GM15510 (cell line): ENCODE results near the gene BCAM.

ENCODE experiments used
- POLR2A ChIP-seq: IDR thresholded peaks from 3 replicates; pipeline ENCODE4 v1.6.1; 2011; ENCODE audit warnings: borderline replicate concordance; ENCODE audit not compliant: insufficient read length; ENCODE audit errors: extremely low read depth

Gene BCAM

GRCh38 chr19:44782729-44783128 is 26.2 kb upstream of the BCAM start:
- no peak for TF ChIP-seq POLR2A

GRCh38 chr19:44783545-44783944 is 25.4 kb upstream of the BCAM start:
- no peak for TF ChIP-seq POLR2A

GRCh38 chr19:44785271-44785670 is 23.6 kb upstream of the BCAM start:
- no peak for TF ChIP-seq POLR2A

DNA sequence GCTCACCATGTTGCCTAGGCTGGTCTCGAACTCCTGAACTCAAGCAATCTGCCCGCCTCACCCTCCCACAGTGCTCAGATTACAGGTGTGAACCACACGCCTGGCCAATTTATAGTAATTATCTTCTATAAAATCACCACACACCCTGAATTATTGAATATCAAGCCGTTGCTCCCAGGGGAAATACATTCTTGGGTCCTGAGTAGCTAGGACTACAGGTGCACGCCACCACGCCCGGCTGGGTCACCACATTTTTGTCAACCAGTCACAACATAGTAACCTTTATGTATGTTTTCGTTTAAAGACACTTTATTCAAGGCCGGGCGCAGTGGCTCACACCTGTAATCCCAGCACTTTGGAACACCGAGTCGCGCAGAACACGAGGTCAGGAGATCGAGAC is 22.9 kb upstream of the BCAM start:
- TF ChIP-seq POLR2A: no peak

DNA sequence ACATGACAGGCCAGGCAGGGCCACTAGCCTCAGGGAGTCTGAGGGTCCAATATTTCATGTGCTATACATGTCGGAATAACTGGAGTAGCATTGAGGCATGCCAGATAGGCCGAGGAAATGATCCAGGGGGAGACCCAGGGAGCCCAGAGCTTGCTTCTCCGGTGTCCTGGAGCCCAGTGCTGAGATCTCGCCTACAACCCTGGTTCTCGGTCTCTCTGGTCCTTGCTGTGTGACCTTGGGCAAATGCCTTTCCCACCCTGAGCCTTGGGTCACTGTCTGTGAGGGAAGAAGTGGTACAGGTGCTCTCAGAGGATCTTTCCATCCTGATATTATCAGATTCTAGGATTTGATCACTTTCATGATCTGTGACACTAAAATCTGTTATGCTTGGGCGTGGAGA is 19.9 kb upstream of the BCAM start:
- TF ChIP-seq POLR2A: no peak

DNA sequence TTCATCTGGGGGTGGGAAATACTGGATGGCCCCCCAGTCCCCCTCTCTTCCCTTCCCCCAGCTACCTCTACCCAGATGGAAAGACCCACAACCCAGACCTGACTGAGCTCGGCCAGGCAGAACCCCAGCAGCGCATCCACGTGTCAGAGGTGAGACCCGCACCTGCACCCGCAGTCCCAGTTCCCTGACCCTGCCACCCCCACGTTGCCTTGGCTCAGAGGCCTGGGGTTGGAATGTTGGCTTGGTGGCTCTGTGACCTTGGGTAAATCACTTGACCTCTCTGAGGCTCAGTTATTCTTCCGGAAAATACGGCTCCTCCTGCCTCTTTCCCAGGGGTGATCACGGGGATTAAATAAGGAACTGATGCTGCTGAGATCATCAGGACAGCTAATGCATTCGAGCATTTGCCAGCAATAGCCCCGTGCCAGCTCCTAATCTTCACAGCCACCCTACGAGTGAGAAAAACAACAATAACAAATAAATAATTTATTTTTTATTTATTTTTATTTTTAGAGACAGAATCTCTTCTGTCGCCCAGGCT is 18.9 kb upstream of the BCAM start:
- TF ChIP-seq POLR2A: no peak

DNA sequence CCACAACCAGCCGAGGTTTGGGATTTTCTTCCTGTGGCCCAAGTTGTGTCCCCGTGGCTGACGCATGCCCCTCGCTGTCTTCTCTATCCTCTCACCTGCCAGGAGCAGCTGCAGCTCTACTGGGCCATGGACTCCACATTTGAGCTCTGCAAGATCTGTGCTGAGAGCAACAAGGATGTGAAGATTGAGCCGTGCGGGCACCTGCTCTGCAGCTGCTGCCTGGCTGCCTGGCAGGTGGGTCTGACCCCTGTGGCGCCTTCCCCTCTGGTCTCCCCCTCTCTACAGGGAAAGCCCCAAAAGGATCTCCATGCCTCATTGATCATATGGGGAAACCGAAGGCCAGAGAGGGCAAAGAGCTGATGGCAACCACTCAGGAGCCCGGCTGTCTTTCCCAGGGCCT is 16.6 kb upstream of the BCAM start:
- no peak for TF ChIP-seq POLR2A

DNA sequence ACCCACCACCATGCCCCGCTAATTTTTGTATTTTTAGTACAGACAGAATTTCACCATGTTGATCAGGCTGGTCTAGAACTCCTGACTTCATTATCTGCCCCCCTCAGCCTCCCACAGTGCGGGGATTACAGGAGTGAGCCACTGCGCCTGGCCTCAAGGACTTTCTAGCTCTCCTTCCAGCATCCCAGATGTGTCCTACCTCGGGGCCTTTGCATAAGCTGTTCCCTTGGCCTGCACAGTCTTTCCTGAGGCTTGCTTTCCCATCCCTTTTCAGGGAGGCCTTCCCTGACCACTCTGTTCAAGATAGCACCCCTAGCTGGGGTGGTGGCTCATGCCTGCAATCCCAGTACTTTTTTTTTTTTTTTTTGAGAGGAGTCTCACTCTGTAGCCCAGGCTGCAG is 14.3 kb upstream of the BCAM start:
- TF ChIP-seq POLR2A: no peak

DNA sequence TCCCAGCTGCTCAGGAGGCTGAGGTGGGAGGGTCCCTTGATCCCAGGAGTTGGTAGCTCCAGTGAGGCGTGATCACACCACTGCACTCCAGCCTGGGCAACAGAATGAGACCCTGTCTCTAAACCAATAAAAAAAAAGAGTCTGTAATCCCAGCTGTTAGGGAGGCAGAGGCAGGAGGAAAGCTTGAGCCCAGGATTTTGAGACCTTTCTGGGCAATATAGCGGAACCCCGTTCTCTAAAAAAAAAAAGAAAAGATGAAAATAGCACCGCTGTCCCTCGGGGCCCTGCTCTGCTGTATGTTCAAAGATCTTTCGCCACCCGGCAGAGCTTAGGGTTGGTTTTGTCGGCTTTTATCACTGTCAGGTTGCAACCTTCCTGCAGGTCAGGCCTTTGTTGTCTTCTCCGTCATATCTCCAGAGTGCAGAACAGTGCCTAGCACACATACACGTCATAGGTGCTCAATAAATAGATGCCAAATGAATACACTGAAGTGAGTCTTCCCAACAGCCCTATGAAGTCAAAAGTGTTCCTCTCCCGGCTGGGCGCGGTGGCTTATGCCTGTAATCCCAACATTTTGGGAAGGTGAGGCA is 13.4 kb upstream of the BCAM start:
- TF ChIP-seq POLR2A: no peak

DNA sequence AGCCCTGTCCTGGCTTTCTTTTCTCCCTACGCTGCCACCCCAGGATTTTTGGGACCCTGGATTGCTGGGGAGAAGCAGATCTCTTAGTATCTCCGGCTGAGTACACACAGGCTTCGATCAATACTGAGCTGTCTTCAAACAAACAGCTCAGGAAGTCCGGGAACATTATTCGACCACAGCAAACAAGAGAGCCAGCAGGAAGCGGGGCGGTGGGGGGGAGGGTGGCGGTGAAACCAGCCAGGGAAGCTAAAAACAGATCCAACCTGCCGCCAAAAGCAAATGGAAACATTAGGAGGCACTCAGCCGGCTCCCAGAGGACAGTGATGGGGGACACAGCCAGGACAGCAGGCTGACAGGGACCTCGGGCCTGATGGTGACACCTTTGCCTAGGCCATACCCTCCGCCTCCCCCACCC is 12.2 kb upstream of the BCAM start:
- TF ChIP-seq POLR2A: no peak

- no peak for TF ChIP-seq POLR2A
Observed at GRCh38 chr19:44799627-44800346, 9.1 kb upstream of the BCAM start.

GRCh38 chr19:44800461-44800860 is 8.4 kb upstream of the BCAM start:
- no peak for TF ChIP-seq POLR2A

DNA sequence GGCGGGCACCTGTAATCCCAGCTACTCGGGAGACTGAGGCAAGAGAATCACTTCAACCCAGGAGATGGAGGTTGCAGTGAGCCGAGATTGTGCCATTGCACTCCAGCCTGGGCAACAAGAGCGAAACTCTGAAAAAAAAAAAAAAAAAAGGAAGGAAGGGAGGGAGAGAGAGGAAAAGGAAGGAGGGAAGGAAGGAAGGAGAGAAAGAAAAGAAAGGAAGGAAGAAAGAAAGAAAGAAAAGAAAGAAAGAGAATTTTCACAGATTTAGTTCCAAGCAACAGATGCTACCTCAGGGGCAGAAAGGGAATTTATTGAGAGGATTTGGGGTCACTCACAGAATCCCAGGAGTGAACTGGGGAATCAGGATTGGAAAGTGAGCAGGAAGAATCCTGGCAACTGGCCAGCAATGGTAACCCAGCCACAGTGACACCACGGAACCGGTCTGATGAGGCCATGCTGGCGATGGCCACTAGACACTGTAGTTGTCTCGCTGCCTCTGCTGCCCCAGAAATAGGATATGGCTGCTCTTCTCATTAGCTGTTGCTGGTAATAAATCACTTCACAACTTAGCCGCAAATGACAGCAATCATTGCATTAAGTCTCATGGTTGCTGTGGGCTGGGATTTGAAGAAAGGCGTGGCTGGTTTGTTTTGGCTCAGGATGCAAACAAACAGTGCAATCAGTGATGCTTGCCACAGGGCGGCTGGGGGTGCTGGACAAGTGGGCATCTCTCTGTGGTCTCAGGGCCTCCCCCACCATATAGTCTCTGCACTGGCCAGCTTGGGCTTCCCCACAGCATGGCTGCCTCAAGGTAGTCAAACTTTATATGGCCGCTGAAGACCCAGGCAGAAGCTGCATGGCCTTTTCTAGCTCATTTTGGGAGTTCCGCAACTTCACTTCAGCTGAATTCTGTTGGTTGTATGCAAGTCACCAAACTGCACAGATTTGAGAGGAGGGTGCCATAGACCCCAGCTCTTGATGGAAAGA is 5.2 kb upstream of the BCAM start:
- TF ChIP-seq POLR2A: no peak

DNA sequence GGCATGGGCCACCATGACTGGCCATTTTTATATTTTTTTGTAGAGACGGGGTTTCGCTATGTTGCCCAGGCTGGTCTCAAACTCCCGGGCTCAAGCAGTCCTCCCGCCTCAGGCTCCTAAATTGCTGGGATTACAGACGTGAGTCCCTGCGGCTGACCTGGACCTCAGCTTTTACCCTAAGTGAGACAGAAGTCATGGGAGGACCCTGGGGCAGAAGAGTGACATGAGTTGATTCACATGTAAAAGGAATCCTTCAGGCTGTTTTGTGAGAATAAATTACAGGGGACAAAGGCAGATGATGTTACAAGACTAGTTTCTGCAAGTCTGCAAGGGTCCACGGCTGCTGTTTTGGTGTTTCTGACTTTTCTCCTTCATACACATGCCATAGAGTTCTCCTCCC is 2.6 kb upstream of the BCAM start:
- no peak for TF ChIP-seq POLR2A

DNA sequence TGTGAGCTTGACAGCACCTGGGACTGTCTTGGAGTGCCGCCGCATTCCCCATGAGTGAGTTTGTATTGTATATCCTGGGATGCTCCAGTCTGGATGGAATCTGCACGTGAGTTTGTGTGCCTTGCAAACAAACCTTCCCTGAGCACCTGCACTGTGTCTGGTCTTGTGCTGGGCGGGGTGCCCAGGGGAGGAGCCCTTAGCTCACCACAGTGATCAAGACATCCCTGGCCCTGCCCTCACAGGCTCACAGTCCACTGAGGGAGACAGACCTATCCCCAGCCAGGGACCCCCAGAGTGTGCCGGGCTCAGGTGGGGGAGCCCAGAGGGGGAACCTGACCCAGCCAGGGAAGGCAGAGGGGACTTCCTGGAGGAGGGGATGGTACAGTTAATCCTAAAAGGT is 1.7 kb upstream of the BCAM start:
- TF ChIP-seq POLR2A: no peak
